Stimulated activated CD8-positive, alpha-beta memory T cell treated with anti-CD3 and anti-CD28 coated beads, Interleukin-12 subunit alpha, Interleukin-12 subunit beta, amount 100 ng/mL, for 24 hours (primary cell): Measurements from ENCODE around the gene STX2.
"Not testable (repeated sequence)": the region's sequence is repeated elsewhere in the genome, so short reads cannot be mapped to it uniquely, and the experiment has no call there.

ENCODE experiments used
- DNase-seq: peaks from one replicate; pipeline ENCODE4 v3.0.0-alpha.2; 2020; ENCODE audit errors: extremely low read depth

STX2 gene

DNA sequence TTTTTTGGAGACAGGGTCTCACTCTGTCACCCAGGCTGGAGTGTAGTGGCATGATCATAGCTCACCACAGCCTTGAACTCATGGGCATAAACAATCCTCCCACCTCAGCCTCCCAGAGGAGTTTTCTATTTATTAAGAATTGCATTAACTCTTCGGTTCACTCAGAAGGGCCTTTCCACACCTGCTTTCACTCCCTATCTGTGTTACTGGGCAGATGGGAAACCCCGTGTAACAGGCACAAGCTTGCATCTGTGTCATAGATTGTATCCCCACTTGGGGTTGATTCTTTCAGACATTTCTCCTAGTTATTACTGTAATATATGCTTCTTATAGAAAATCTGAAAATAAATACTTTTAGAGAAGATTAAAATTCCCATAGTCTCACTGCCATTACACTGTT lies 38.7 kb downstream of the STX2 start:
- DNase-seq = no peak

DNA sequence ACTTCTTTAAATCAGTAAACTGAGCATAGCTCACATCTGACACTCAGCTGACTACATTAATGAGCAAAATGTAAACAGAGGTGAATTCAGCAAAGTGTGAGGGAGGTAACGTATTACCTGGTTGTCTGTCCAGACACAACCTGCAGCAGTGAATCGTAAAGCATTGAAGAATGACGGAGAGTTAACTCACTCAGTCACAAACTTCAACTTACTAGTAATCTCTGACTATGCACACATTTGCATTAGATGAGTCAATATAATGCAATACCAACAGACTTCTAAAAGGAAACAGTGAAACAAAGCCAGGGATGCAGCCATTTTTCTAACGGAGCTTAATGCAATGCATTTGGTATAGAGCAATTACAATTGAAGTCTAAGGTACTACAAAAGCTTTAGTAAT lies 40.0 kb downstream of the STX2 start:
- no peak for DNase-seq

DNA sequence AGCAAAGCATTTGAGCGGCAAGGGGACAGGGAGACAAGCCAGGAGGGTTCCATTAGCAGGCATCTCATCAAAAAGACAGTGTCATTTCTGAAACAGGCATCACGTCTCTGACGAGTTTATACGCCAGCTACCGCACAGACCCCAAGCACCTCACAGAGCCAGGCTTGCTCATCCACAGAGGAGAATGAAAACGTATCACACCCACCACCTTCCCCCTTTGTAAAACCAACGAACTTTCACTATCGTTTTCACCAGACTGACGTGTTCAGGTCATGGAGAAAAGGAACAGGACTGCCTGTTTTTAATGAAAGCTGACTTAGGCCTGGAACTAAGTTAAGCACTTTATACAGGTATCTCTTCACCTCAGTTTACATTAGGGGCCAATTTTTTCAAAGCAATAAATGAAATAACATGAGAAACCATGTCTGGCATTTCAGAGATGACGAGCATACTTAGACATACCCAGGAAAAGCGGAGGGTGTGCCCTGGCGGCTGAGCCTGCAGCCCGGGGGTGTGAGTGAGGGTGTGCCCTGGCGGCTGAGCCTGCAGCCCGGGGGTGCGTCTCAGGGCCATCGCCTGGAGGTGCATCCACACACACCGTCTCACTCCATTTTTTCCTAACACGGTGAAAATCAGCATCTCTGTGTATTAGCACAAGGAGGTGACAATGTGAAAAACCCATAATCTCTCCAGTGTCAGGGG lies 41.9 kb downstream of the STX2 start:
- no peak for DNase-seq

DNA sequence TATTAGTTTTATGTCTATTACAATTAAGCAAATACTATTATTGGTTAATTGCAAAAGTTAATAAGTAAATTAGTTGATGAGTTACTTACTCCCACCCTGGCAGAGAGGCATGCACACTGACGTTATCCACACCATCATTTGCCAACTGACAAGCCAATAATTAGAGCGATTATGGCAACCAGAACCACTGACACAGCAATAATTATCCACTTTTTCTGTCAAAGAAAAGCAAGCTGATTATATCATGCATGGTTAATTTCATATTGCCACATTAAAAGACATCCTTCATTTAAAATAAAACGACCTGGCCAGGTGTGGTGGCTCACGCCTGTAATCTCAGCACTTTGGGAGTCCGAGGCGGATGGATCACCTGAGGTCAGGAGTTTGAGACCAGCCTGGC lies 43.1 kb downstream of the STX2 start:
- no peak for DNase-seq

DNA sequence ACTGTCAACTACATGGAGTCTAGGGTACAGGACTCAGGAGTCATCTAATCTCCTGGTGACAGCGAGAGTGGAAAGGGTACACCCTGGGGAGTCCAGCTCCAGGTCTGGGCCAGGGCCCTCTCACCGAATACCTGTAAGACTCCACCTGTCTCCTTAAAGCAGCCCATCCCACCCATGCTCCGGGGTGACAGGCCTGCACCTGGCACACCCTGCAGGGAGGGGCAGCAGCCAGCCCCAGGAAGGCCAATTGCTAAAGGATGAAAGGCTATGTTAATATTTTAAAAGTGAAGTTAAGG lies 45.5 kb downstream of the STX2 start:
- no peak for DNase-seq

DNA sequence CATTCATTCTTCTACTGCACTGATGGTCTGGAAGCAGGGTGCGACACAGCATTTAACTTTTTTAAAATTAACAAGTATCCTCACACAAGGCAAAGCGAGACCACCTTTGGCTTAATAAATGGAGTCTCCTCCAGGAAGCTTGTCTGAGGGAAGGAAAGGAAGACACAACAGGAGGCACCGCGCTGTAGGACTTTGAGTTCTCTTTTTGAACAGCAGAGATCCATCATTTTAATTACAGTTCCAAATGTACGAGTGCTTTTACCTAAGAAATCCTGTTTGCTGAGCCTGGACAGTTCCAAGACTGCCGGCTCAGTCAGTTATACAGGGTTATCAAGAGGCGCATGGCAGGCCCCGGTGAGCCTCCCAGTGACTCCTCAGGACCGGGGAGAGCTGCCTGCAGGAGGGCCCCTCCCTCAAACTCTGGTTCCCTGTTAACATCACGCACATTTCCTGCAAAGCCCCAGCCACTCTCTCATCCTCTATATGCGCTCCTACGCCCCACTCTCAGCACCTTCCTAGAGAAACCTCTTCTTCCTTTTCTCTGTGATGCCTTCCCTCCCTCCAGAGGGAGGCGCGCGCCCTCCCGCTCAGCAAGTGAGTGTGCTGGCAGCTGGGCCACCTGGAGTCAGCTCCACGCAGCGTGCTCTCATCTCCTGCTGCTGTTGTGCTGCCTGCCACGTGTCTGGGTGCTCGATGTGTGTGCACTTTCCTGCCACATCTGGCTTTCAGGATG lies 46.1 kb downstream of the STX2 start:
- no peak for DNase-seq

DNA sequence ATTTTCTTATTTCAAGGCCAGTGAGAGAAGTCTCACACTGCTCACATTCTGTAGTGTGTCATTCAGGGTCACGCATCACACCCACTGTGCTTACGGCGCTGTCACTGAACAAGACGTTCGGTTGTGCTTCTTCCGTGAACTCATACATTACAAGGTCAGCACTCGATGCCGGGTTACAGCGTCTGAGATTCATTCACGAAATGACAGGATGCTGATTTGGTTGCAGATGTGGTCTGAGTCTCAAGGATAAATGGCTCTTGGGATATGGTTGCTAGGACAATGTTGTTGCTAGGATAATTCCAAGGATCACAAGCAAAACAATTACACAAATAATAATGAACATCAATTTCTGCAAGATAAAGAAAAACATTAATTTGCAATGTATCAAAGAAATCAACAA lies 47.4 kb downstream of the STX2 start:
- DNase-seq = no peak

DNA sequence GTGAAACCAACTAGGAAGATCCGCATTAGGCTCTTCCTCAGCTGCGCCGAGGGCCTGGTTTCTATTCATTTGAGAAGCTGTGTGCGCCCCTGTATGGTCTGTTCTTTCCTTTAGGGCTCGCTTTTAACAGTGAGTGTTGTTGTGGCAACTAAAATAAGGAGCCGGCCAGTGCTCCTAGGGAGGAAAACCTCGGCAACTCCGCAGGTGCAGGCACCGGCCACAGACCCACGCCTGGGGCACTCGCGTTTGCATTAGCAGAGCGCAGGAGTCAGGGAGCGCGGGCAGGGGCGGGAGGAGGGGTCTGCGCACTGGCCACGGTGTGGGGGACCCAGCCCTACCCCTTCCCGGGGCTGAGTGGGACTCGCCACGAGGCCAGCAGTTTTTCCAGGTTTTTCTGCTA lies 50.5 kb downstream of the STX2 start:
- DNase-seq = no peak

DNA sequence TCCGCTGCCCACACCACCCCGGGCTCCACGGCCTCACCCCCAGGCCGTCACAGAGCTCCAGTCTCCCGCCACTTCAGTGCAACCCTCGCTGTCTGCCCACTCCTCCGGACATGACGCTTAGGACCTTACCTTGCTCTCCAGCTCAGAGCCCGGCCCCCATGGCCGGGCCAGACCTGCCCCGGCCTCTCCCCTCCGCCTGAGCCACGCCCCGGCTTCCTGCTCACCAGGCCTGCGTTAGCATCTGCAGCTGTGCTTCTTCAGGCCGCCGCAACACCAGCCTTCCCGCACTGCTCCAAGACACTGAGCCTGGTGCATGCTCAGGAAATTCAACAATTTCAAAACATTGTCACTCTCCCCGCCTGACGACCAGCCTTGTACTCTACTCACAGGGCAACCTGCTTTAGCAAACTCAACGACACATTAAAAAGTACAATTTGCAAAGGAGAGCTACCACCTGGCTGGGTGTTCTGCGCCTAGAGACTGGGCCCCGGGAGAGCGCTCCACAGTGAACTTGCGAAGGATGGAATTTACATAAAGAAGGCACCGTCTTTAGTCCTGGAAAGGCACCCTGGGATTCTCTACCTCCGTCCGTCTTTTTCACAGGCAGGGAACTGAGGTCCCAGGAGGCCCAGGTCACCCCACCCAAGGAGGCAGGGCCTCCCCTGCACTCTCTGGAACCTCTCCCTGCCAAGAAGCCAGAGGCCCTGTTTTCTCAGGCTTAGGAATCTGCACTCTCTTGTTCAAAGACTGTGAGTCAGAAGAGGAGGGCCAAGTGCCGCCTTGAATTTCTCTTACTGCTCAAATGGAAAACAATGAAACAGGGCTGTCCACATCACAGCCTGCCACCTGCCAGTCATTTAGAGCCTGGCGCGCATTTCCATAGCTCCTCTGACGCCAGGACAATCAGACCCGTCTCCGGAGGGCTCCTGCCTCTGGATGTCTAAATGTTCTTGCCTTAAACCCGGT lies 51.3 kb downstream of the STX2 start:
- no peak for DNase-seq

DNA sequence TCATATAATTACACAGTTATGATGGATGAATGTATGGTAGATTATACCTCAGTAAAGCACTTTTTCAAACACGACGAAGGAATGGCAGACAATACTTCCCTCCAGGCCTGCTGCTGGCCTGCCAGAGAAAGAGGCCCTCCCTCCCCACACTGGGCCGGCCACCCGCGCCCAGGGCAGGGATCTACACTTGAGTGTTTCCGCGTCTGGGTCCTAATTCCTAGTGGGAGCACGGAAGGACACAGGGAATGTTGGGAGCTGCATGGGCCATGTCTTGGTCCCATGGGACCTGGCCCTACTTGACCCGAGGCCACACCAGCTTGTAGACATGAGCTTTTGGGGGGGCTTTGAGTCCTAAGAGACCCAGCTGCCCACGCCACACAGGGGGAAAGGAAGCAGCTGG lies 52.0 kb downstream of the STX2 start:
- no peak for DNase-seq

DNA sequence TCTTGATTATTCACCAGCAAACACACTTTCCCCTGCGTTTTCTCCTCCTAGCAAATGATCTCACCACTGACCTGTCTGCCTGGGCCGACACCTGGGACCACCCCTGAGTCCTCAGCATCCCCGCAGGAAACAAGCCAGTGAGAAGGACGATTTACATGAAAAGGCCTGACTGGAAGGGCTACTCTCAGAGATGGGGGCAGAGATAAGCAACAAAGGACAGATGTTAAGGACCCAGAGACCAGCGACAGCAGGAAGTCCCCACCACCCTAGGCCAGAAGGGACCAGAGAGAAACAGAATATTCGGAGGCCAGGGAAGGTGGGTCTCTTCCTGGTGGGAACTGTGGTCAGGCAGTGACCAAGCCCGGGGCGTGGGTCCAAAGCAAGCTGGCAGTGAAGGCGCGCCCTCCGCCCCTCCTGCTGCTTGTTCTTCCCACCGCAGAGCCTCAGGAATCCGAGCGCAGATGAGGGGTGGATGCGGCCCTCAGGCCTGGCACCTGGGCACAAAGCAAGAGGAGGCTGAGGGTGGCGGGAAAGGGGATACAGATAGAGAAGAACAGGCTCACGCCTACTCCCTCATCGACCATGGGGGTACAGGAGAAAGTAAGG lies 55.8 kb downstream of the STX2 start:
- DNase-seq = no peak

DNA sequence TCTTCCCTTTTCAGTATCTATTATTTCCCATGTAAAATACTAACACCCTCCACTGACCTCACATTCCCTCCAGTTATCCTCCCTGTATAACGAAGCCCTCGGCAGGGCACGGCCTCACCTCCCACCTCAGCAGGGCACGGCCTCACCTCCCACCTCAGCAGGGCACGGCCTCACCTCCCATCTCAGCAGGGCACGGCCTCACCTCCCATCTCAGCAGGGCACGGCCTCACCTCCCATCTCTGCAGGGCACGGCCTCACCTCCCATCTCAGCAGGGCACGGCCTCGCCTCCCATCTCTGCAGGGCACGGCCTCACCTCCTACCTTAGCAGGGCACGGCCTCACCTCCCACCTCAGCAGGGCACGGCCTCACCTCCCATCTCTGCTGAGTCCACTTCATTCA lies 56.8 kb downstream of the STX2 start:
- DNase-seq = not testable (repeated sequence)

DNA sequence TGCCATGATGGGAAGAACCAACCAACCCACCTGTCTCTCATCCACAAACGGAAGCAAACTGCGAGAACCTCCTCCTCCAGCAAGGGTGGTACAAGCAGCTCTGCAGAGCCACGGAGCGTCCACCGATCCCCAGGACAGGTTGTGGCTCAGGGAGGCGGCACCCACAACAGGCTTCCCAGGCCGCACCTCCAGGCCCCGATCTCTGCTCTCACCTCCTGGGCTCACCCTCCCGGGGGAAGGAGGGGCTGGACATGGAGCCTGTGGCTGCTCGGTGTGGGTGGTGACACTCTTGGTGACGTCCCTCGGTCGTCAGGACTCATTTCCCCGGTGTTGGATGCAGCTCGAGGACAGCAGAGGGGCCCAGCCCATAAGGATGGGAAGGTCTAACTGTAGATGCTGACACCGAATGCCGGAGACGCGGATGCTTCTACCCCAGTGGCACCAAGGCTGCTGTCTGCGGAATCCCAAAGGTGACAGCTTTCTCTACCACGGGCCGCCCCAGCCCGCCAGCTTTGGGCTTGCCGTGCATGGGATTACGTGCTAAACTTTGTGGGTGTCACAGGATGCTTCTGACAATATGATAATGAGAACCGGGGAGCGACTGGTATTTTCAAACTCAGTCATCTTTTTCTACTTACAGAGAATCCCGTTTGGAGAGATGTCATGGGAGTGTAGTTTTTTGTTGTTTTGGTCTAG lies 58.0 kb downstream of the STX2 start:
- DNase-seq = no peak

DNA sequence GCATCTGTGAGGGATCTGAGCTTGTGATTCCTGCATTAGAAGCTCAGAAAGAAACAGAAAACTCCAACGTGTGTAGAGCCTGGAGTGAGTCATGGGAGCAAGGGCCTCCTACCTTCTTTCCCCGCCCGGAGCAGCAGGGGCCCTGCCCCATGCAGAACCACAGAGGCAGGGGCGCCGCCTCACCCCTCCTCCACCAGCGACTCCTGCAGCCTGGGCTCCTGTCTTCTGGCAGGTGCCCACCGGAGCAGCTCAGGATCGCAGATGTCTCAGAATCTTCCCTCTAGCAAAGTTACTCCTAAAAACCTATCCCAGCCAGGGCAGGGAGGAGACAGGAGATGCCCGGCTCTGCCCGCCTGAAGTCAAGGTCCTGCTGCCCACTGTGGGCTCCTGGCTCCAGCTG lies 58.7 kb downstream of the STX2 start:
- no peak for DNase-seq

DNA sequence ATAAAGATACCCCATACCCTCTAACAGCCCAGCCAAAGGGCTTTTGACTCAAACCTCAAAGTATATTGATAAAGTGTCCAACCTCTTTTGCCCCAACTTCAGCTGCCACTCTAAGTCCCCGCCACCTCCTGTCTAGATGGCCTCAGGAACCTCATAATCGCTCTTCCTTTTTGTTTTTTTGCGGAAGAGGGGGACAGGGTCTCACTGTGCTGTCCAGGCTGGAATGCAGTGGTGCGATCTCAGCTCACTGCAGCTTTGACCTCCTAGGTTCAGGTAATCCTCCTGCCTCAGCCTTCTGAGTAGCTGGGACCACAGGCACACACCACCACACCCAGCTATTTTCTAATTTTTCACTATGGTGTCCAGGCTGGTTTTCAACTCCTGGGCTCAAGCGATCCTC lies 60.3 kb downstream of the STX2 start:
- DNase-seq = no peak

DNA sequence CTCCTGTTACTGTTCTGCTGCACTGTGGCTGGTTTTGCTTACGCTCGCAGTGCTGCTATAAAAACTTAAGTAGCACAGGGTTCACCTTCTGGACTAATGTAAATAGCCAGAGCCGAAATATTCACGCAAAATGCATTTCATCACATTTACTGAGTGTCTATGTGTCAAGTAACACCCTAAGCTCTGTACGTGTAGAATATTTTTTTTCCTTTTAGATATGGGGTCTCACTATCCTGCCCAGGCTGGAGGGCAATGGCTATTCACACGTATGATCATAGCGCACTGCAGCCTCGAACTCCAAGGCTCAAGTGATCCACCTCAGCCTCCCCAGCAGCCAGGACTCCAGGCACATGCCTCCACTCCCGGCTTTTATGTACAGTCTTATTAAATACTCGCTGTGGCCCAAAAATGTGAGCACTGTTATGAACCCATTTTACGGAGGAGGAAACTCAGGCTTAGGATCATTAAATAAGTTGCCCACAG lies 62.2 kb downstream of the STX2 start:
- DNase-seq = no peak

DNA sequence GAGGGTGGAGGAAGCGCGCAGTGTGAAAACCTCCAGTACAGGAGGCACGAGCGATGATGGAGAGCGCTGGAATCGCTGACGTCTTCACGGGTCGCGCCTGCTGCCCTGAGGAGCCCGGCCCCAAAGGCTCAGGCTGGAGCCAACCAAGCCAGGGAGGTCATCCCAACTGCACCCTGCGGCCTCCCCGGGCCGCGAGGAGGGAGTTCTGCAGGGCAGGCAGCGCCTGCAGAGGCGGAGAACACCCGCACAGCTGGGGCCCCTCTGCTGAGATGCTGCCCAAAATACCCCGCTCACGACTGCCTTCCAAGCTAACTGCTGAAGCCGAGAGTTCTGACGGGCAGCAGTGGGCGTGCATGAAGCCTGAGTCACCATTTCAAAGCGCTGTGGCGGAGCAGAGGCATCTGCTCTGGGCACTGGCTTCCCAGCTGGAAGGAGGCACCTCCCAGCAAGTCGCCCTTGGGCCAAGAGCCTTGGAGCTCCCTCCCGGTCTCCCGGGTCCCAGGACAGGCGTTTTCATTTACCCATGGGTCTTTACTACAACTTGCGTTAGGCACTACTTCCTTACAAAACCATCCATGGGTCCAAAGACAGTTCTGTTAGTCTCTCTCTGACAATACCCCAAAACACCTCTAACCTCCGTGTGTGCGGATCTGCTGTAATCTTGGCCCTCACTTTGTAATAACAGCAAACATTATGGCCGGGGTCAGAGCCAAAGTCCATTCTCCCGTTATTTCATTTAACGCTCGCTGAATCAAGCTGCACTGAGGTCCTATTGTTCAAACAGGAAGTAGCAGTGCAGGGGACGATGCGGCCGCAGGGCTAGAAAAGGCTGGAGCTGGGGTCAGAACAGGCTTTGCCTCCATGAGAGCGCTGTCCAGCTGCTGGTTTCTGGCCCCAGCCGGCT lies 62.8 kb downstream of the STX2 start:
- peak; percentile 35 for DNase-seq

DNA sequence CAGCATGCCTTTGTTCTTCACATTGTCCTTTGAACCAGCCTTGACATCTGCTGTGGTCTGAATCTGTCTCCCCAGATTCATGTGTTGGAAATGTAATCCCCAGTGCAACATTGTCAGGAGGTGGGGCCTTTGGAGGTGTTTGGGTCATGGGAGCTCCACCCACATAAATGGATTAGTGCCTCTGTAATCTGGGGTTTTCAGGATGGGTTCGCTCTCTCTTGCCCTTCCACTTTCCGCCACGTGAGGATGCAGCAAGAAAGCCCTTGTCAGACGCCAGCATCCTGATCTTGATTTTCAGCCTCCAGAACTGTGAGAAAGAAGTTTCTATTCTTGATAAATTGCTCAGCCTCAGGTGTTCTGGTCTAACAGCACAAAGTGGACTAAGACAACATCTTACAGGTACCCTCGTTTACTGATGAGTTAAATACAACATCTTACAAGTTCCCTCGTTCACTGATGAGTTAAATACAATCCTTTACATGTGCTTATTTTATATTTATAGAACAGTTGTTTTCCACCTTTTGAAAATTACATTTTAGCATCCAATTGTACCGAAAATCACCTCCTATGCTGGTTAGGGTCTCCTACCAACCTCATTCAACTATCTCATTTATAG lies 68.5 kb downstream of the STX2 start:
- DNase-seq = no peak

DNA sequence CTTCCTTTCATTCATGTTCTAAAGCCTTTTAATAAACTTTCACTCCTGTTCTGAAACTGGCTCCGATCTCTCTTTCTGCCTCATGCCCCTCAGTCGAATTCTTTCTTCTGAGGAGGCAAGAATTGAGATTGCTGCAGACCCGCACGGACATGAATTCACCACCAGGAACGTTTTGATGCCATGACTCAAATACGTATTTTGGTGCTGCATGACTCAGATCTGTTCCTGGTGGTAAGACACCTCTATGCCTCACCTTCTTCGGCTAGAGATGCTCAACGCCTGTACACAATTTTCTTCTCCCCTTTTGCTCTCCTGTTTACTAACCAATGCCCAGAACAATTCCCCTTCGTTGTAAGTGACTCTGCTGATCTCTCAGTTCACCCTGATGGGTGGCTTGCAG lies 70.9 kb downstream of the STX2 start:
- no peak for DNase-seq

DNA sequence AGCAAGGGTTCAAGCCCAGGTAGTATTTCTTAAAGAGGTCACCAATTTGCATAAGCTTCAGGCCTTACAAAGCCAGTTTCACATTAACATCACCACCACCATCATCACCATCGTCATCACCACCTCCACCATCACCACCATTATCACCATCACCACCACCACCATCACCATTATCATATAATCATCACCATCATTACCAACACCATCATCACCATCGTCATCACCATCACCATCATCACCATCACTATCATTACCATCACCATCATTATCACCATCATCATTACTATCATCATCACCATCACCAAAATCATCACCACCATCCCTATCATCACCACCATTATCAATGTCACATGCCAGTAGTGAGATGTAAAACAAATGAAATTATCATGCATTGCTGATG lies 72.6 kb downstream of the STX2 start:
- no peak for DNase-seq
